GM18861 (cell line): Measurements from ENCODE around the gene PDE11A.

Experiments
- ATAC-seq: cut with Tn5 transposase; IDR thresholded peaks from one replicate; pipeline ENCODE4 v1.9.1; 2021; ENCODE audit not compliant: unreplicated experiment

Gene PDE11A

GRCh38 chr2:177771191-177771590 lies 301.4 kb downstream of the PDE11A start:
- ATAC-seq: no peak

GRCh38 chr2:177767768-177768167 lies 304.8 kb downstream of the PDE11A start:
- no peak for ATAC-seq

GRCh38 chr2:177765698-177766097 lies 306.9 kb downstream of the PDE11A start:
- ATAC-seq: no peak

GRCh38 chr2:177763531-177764265 lies 308.9 kb downstream of the PDE11A start:
- peak; percentile 98 for ATAC-seq

- ATAC-seq: no peak
These were observed 313.1 kb downstream of the PDE11A start for GRCh38 chr2:177759443-177759842.

GRCh38 chr2:177758591-177759371 lies 313.8 kb downstream of the PDE11A start:
- no peak for ATAC-seq

- no peak for ATAC-seq
These were observed 316.2 kb downstream of the PDE11A start for GRCh38 chr2:177756336-177756735.

GRCh38 chr2:177754492-177754873 lies 318.1 kb downstream of the PDE11A start:
- ATAC-seq: no peak

- ATAC-seq: no peak
These were observed 318.7 kb downstream of the PDE11A start for GRCh38 chr2:177753682-177754491.

GRCh38 chr2:177748360-177748759 lies 324.2 kb downstream of the PDE11A start:
- ATAC-seq: no peak

- ATAC-seq: no peak
These were observed 325.2 kb downstream of the PDE11A start for GRCh38 chr2:177747384-177747783.

- ATAC-seq: no peak
These were observed 326.2 kb downstream of the PDE11A start for GRCh38 chr2:177746358-177746757.

- ATAC-seq: no peak
These were observed 327.0 kb downstream of the PDE11A start for GRCh38 chr2:177745531-177745930.

- no peak for ATAC-seq
These were observed 329.7 kb downstream of the PDE11A start for GRCh38 chr2:177742851-177743250.

GRCh38 chr2:177741866-177742265 lies 330.7 kb downstream of the PDE11A start:
- no peak for ATAC-seq

- ATAC-seq: no peak
These were observed 331.9 kb downstream of the PDE11A start for GRCh38 chr2:177740700-177741099.

GRCh38 chr2:177738461-177739235 lies 333.9 kb downstream of the PDE11A start:
- no peak for ATAC-seq

GRCh38 chr2:177735318-177735803 lies 337.2 kb downstream of the PDE11A start:
- ATAC-seq: no peak

GRCh38 chr2:177733322-177733855 lies 339.2 kb downstream of the PDE11A start:
- ATAC-seq: no peak

GRCh38 chr2:177731384-177731783 lies 341.2 kb downstream of the PDE11A start:
- ATAC-seq: no peak
